Right atrium auricular region (tissue), 2 donors: Measurements from ENCODE around the gene KIAA0753. TPM values are rescaled to one million over a fixed set of nuclear protein-coding genes. Genes with fewer than 3 reads are reported as not detected.
"Not testable (repeated sequence)": the region's sequence is repeated elsewhere in the genome, so short reads cannot be mapped to it uniquely, and the experiment has no call there.

ENCODE experiments used
- DNase-seq: peaks from one replicate; pipeline ENCODE4 v3.0.0-alpha.2; 2019; ENCODE audit warnings: low spot score
- H3K27ac ChIP-seq, 2 donors: fragments of 200-600 bp; sonication (generic); 1 replicate in 1 of 2; 2 replicates in 1 of 2; pipeline ENCODE4 v1.5.1; 2016 to 2019
- H3K27me3 ChIP-seq, 2 donors: fragments of 200-600 bp; sonication (generic); one replicate each; pipeline versions ENCODE4 v1.5.1 to v1.6.0; 2017 to 2019
- H3K36me3 ChIP-seq: fragments of 200-600 bp; sonication (generic); one replicate; pipeline ENCODE4 v1.5.1; 2016
- H3K4me1 ChIP-seq, 2 donors: fragments of 200-600 bp; sonication (generic); one replicate each; pipeline versions ENCODE4 v1.5.1 to v1.6.0; 2017 to 2019
- H3K4me3 ChIP-seq, 2 donors: fragments of 200-600 bp; sonication (generic); 1 replicate in 1 of 2; 2 replicates in 1 of 2; pipeline ENCODE4 v1.5.1; 2017 to 2019; ENCODE audit warnings: mild to moderate bottlenecking in 1 of 2, moderate library complexity in 1 of 2
- H3K9me3 ChIP-seq, 2 donors: fragments of 200-600 bp; sonication (generic); one replicate each; pipeline ENCODE4 v1.5.1; 2019
- total RNA-seq, 2 donors: library from RNA; depleted of rRNA; stranded (reverse); fragments of >200 nt; gene quantifications; one replicate each; pipeline ENCODE4 v1.1.0, GENCODE V29; 2016
- TF ChIP-seq, protein P1 (sequence below), 2 donors: fragments of 200-600 bp; sonication (generic); IDR thresholded peaks; one replicate each; pipeline ENCODE4 v1.5.1; 2019; ENCODE audit warnings: antibody characterized with exemption in 2 of 2

The KIAA0753 gene
- total RNA-seq, 2 donors from 2014 or later: 5.3 to 8.4 TPM

DNA sequence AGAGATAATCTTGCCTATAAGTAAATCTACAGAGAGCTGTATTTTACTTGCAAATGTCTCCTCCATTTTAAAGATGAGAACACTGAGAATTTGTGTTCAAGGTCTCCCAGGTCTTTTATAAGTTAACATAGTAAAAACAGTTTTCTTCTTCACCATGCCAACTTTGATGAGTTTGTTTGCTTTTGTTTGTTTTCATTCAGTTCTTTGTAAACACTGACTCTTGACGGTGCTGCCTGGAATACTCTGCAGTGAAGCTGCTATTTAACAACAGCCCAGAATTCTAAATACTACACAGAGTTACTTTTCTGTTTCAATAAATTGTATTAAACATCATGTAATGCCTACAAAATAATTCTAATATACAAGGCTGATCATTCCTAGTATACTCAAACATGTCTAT lies 42.8 kb downstream of the KIAA0753 start:
- Histone ChIP-seq H3K27me3 (no peaks in the 10 kb centered on the region), H3K4me3 (no peak overlapping the region), H3K4me1 (peaks cover 0 to 5% of the 10 kb centered on the region in 2 donors), H3K9me3 (no peaks in the 10 kb centered on the region), H3K27ac (no peak overlapping the region), H3K36me3 (peaks cover 63% of the 10 kb centered on the region)
- DNase-seq: no peak
- TF ChIP-seq, protein P1, sequence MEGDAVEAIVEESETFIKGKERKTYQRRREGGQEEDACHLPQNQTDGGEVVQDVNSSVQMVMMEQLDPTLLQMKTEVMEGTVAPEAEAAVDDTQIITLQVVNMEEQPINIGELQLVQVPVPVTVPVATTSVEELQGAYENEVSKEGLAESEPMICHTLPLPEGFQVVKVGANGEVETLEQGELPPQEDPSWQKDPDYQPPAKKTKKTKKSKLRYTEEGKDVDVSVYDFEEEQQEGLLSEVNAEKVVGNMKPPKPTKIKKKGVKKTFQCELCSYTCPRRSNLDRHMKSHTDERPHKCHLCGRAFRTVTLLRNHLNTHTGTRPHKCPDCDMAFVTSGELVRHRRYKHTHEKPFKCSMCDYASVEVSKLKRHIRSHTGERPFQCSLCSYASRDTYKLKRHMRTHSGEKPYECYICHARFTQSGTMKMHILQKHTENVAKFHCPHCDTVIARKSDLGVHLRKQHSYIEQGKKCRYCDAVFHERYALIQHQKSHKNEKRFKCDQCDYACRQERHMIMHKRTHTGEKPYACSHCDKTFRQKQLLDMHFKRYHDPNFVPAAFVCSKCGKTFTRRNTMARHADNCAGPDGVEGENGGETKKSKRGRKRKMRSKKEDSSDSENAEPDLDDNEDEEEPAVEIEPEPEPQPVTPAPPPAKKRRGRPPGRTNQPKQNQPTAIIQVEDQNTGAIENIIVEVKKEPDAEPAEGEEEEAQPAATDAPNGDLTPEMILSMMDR (IDR thresholded peaks at IDR 0.05): no peak

DNA sequence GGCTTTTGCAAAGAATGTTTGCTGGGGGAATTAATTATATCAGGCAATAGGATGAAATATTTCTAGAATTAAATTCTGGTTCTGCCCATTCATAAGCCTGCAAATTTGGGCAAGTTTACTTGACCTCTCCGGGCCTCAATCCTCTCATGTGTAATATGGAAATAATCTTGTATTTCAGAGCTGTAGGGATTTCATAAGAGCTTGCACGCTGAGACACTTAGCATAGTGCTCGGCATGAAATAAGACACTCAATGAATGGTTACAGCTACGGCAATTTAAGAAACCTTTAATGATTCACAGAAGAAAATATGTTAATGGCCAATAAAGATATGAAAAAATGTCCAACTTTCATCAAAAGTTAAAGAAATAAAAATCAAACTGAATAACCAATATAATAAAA lies 43.6 kb downstream of the KIAA0753 start:
- Histone ChIP-seq H3K27ac (no peak overlapping the region), H3K36me3 (peaks cover 69% of the 10 kb centered on the region), H3K4me1 (peaks cover 0 to 5% of the 10 kb centered on the region in 2 donors), H3K4me3 (no peak overlapping the region), H3K9me3 (no peaks in the 10 kb centered on the region), H3K27me3 (no peaks in the 10 kb centered on the region)
- TF ChIP-seq, protein P1 (IDR thresholded peaks at IDR 0.05): no peak
- no peak for DNase-seq

DNA sequence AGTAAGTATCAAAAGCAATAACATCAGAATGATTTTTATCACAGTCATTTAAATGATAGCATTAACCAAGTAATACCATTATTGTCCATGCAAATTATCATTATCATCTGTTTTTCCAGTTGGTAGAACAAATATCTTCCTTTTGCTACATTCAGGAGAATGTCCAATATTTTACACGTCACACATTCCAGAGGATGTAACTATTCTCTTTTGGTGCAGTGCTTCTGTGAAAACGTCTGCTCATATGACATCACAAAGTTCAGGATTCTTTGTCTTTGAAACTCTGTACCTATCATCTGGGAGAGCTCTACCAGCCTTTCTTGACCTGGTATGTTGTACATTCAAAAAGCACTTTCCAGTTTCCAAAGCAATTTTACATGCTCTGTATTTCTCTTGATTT lies 44.0 kb downstream of the KIAA0753 start:
- H3K4me3 ChIP-seq: no peak overlapping the region

DNA sequence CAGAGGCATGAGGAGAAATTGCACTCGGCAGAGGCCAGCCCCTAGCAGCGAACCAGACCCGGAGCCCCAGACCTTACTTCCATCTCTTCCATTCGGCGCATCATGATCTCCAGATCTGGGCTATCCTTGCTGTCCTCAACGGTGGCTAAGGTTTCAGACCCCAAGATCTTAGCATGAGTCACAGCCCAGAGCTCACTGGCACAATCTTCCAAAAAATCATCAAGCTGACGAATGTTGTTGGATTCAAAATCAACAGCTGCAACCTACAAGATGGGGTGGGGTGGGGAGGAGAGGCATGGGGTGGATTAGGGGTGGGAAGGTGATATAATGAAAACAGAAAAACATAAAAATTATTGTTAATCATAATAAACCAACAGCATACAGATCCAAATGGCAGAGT lies 44.4 kb downstream of the KIAA0753 start:
- peaks cover 0 to 5% of the 10 kb centered on the region in 2 donors for H3K4me1 ChIP-seq
- H3K27me3 ChIP-seq: no peaks in the 10 kb centered on the region
- peaks cover 69% of the 10 kb centered on the region for H3K36me3 ChIP-seq
- H3K27ac ChIP-seq: no peak overlapping the region
- DNase-seq: no peak
- TF ChIP-seq, protein P1 (IDR thresholded peaks at IDR 0.05): no peak
- no peak overlapping the region for H3K4me3 ChIP-seq
- H3K9me3 ChIP-seq: no peaks in the 10 kb centered on the region

More for the DNA sequence above, 44.0 kb downstream of the KIAA0753 start:
- Histone ChIP-seq H3K9me3 (no peaks in the 10 kb centered on the region), H3K36me3 (peaks cover 72% of the 10 kb centered on the region), H3K27ac (no peak overlapping the region), H3K27me3 (no peaks in the 10 kb centered on the region), H3K4me1 (peaks cover 0 to 5% of the 10 kb centered on the region in 2 donors)
- DNase-seq: no peak
- TF ChIP-seq, protein P1 (IDR thresholded peaks at IDR 0.05): no peak

DNA sequence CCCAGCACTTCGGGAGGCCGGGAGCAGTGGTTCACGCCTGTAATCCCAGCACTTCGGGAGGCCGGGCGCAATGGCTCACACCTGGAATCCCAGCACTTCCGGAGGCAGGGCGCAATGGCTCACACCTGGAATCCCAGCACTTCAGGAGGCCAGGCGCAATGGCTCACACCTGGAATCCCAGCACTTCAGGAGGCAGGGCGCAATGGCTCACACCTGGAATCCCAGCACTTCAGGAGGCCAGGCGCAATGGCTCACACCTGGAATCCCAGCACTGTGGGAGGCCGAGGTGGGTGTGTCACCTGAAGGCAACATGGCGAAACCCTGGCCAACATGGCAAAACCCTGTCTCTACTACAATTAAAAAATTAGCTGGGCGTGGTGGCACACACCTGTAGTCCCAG lies 47.1 kb downstream of the KIAA0753 start:
- H3K4me1 ChIP-seq, H3K27me3 ChIP-seq, DNase-seq, H3K27ac ChIP-seq, H3K4me3 ChIP-seq, H3K9me3 ChIP-seq: not testable (repeated sequence)
- peaks cover 67% of the 10 kb centered on the region for H3K36me3 ChIP-seq

DNA sequence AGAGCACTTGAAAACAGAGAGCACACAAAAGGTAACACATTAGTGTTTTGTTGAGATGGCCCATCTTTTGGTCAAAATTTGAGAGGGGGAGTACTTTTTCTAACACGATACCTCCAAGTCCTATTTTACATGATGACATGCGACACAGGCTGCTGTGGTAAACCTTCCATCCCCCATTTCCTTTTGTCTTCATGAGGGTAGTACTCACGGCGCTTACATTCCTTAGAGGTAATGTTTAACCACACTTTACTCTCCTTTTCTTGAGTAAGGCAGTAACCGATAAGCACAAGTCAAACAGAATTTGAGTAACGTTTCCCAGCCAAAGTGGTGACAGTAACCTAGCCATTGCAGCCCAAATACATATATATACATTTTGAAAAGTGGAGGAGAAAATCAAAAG lies 48.3 kb downstream of the KIAA0753 start:
- no peaks in the 10 kb centered on the region for H3K27me3 ChIP-seq
- H3K27ac ChIP-seq: no peak overlapping the region
- H3K4me1 ChIP-seq: no peaks in the 10 kb centered on the region
- no peak for DNase-seq
- TF ChIP-seq, protein P1 (IDR thresholded peaks at IDR 0.05): no peak
- peaks cover 76% of the 10 kb centered on the region for H3K36me3 ChIP-seq
- H3K9me3 ChIP-seq: no peaks in the 10 kb centered on the region
- no peak overlapping the region for H3K4me3 ChIP-seq
